Smooth muscle cell of the brain vasculature (primary cell): ENCODE data around the gene SLC11A2.

ENCODE experiments used
- DNase-seq: peaks from one replicate; pipeline ENCODE4 v3.0.0-alpha.2; 2012; ENCODE audit warnings: low read depth, low spot score

Gene SLC11A2

DNA sequence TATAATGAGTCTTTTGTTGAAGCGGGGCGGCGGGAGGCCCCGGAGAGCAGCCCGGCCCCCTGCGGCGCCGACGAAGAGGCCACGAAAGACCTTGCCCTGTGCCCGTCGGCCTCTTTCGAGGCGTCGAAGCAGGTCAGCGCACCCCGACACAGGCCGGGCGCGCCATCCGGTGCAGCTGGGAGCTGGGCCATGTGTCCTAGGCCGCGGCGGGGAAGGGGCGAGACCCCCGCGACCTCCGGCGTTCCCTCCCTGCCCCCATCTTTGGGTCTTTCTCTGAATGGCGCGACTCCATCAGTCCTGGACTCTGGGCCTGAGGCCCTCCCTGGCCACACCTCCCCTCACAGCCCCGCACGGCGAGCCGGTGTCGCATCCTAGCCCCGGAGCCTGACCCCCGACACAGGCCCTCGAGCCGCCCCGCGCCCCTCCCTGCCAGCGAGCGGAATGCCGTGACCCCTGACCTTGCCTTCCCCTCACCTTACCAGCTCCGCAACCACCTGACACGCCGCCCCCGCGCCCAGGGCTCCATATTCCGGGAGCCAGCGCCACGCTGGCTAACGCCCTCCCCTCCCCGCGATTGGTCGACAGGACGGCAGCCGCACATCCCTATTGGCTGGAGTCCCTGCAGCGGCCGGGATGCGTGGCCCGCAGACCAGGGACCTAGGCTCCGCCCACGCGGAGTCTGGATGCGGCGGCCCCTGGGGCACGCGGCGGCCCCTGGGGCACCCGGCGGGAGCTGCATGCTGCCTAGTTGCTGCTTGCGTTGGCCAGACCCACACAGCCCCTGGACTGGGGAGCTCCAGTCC is at the start of gene SLC11A2:
Gene SLC11A2 (minus strand): TSS at position 549 of the 803 bp plus-strand sequence. CDS start 15,656 bp downstream, outside the sequence.
- DNase-seq = peak; percentile 62

DNA sequence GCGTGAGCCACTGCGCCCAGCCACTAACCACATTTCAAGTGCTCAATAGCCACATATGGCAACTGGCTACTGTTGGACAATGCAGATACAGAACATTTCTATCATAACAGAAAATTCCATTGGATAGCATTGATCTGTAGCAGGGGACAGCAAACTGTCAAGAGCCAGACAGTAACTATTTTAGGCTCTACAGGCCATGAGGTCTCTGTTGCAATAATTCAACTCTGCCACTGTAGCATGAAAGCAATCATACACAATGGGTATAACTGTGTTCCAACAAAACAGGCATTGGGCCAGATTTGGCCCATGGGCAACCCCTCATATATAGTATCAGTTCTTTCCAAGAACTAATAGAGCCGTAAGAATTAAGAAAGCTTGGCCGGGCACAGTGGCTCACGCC is 49.2 kb upstream of the SLC11A2 start:
- no peak for DNase-seq

DNA sequence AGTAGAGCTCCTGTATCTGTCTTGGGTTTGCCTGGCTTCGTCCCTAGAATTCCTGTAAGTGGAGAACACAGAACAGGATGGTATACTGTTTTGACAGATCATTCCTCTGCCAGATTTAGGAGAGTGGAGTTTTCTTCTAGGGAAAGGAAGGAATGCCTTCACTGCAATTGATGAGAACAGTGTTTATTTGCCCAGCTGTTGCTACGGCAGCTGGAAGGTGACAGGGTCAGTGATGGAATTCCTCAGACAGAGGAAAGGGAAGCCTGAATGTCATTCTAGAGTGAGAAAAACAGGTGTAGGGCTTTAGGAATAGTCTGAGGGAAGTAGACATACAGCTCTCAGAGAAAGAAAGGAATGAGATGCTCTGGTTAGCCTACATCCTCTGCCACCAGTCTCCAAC is 45.5 kb upstream of the SLC11A2 start:
- no peak for DNase-seq

DNA sequence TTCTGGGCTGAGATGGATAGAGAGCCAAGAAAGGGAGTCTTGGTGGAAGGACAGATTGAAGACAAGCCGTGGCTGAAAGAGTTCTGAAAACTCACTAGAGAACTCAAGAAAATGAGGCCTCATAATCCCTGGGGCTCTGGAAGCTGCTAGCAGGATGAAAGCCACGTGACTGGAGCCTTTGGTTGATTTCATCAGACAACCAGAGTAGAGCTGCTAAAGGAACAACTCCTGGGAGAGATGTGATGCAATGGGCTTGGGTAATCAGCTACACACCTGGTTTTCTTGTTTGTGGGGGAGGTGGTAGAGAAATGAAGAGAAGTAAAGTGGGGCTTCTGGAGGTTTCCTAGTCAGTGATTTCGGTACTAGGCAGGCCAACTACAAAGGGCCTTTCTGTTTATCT is 43.8 kb upstream of the SLC11A2 start:
- no peak for DNase-seq

DNA sequence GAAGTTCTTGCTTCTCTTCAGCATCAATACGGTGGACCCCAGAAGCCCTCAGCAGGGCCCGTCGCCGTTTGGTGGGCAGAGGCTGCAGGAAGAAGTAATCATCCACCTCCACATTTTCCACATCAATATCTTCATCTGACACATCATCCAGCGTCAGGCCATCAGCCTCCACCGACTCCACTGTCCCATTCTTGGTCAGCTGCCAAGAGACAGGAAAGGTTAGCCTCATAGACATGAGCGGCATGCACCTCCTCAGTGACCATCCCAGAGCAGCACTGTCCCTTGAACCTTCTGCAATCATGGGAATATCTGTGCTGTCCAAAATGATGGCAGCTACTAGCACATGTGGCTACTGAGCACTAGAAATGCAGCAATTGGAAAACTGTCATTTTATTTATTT is 41.6 kb upstream of the SLC11A2 start:
- DNase-seq = no peak

DNA sequence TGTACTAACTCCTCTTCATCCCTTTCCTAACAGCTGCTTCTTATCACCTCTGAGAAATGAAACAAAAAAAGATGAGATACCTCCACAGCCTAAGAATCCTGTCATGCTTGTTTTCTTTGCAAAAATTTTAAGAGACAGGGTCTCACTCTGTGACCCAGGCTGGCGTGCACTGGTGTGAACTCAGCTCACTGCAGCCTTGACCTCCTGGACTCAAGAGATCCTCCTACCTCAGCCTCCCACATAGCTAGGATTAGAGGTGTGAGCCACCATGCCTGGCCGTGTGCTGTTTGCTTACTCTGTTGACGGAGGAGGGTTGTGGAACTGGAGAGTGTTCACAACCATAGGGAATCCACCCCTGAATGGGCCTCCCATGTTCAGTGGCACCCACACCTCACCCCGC is 41.0 kb upstream of the SLC11A2 start:
- DNase-seq = no peak

DNA sequence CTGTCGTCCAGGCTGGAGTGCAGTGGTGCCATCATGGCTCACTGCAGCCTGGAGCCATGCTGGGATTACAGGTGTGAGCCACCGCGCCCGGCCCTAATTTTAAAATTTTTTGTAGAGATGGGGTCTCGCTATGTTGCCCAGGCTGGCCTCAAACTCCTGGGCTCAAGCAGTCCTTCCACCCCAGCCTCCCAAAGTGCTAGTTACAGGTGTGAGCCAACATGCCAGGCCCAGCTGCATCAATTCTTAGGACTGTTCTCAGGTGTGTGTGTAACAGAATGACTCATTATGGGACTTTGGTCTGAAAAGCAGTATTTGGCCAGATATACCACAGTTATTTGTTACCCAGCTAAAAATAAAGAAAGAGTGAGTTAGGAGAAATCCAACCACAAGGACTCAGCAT is 39.3 kb upstream of the SLC11A2 start:
- DNase-seq = no peak

DNA sequence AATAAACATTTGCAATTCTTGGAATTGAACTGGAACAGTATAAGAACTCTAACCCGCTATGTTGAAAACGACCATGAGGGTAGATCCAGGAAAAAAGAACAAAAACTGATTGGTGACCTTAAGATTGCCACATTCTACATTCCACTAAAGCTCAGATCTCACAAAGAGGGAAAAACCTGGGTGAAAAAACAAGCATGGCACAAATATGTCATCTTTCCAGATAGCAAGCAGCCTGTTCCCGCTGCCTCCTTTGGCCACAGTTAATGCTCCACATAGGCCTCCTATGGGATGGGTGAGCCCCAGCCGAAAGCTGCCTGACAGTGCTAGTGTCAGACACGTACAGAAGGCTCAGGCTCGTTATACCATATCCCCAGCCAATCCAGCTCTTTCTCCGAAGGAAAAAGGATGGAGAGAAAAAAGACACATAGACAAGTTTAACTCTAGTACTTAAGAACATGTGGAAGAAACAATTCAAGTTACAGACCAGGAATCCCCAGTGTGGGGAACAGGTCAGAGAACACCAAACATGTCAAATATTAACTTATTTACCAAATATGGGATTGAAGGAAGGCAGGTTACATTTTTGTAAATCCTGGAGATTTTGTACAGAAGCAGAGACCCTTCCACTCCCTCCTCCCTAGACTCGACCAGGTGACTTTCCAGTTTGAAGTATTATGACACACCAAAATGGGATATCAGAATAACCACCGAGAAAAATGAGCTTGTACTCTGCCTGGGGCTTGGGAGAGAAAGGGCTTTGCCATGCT is 36.6 kb upstream of the SLC11A2 start:
- no peak for DNase-seq

DNA sequence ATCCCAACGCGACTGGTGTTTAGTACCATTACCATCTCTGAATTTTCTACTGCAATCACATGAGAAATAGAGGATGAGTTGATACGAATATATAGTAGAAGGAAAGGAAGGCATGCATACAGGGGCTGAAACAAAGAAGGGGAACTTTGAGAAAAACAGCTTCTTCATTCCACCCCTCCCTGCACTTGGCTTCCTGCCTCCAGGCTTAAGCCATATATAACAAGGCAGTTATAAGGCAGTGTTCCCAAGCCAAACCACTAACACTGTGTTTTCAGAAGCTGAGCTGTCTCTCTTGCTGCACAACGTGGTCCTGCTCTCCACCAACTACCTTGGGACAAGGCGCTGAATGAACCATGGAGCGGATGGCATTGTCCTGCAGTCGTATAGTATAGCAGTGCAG is 32.9 kb upstream of the SLC11A2 start:
- DNase-seq = no peak

DNA sequence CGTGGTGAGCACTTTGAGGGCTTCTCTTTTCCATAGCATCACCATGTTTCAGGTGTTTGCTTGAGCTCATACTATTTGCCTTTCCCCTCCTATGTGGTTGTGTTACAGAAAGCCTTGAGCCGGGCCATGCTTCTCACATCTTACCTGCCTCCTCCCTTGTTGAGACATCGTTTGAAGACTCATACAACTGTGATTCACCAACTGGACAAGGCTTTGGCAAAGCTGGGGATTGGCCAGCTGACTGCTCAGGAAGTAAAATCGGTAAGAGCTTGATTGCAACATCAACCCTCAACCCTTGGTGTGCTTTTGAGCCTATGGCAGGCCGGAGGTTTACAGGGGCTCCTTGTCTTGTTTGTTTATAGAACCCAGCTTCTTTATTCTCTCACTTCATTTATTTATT is 30.1 kb upstream of the SLC11A2 start:
- DNase-seq = no peak

DNA sequence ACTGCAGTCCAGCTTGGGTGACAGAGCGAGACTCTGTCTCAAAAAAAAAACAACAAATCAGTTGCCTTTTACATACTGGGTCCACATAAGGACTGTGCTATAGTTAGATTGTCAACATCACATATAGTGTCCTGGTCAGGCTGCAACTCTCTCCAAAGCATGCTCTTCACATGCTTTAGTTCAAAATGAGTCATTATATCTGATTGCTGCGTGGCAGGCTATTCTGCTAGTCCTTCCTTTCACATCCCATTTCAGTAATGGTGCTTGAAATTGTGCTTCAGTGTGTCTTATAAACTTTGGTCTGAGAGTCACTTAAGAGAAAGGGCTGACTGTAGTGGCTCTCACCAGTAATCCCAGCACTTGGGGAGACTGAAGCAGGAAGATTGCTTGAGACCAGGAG is 28.9 kb upstream of the SLC11A2 start:
- DNase-seq = no peak

DNA sequence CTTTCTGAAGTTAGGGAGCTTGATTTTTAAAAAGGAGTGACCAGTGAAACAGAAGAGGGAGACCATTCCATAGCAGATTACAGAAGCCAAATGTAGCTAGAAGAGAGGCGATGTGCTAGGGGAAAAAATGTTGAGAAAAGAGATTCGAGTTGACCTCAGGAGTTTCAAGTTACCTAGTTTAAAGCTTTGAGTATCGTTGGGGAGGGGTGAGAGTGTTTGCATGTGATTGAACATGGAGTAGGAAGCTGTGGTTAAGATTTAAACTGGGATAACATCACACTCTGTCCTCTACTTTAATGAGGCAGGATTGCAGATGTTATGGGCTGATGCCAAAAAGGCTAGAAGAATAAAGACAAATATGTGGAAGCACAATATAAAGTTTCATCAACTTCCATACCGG is 25.6 kb upstream of the SLC11A2 start:
- no peak for DNase-seq

DNA sequence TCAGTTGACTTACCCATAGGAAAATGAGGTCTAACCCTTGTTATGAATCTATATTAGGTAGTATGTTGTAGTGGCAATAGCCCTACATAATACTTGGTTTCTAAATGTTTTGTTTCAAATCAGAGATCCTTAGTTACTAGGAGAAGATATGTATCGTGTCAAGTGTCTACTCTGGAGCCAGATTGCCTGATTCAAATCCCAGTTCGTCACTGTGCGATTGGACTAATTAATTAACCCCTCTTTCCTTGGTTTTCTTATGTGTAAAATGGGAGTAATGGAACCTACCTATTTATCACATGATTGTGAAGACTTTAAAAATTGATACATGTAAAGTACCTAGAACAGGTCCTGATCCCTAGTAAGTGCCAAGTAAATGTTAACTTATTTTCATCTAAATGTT is 23.3 kb upstream of the SLC11A2 start:
- no peak for DNase-seq

DNA sequence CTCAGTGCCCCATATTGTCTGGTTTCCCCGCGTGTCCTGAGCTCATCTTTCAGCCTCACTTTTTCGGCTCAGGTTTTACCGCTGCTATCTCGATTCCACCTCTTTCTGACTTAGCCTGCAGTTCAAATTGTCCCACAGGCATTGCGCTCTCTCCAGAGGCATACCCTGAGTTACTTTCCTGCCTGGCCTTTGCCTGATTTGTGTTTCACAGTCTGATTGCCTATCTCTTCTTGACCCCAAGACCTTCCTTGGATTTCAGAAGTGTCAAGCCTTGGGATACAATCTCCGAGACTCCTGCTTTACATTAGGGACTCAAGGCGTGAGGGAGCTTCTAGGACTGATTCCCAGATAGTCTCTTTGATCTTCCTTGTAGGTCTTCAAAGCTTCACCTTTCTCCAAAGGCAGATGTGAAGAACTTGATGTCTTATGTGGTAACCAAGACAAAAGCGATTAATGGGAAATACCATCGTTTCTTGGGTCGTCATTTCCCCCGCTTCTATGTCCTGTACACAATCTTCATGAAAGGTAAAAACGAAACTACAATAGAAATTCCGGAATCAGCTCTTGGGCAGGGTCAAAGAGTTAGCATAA is 22.6 kb upstream of the SLC11A2 start:
- DNase-seq = no peak

DNA sequence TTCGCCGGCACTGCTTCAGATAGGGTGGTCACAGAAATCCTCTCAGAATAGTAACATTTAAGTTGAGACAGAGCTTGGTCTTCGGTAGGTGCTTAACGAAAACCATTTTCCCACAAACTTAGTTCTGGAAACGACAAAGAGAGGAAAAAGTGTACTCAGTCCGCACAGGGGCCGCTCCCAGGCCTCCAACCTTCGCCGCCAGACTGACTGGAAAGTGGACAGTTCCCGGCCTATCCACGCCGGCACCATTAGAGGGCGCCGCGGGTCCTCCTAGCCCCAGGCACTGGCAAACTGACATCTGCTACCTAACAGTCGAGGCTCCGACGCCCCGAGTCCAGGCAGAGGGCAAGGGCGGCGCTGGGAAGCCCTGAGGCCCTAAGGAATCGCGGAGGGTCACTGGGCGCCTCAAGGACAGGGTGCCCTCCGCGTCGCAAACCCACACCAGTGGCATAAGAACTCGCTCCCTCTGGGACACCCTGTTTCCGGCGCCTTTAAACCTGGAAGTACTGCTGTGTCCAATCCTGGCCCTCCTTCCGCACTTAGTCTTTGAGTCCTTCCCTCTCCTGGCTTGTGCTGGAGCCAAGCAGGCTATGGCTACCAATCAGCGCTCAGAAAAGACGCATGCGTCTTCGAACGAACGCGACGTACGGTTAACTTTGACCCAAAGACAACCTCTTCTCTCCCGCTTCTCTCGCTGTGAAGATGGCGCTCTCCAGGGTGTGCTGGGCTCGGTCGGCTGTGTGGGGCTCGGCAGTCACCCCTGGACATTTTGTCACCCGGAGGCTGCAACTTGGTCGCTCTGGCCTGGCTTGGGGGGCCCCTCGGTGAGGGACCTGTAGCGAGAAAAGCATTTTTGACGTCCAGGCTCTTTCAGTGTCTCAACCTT is 21.7 kb upstream of the SLC11A2 start, which contains the start of gene LETMD1:
Gene LETMD1 (plus strand): TSS at position 673 of the 886 bp plus-strand sequence. CDS start 30 bp downstream, at position 703.
- DNase-seq = peak; percentile 95

DNA sequence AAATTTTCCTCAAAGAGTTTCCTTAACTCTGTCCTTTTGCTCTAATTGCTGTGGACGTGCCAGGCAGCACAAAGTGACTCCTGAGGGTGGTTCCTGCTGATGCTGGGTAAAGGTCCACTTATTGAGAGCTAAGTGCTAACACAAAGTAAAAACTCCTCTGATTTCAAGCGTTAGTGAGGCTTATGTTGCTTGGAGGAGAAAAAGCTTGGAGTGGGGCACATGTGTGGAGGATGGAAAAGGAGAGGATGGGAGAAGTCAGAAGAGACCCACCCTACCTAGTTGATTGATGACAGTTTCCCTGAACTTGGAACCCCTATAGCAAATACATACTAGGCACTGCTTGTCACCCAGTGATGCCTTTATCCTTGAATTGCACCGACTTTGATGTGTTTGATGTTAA is 10.1 kb upstream of the SLC11A2 start:
- DNase-seq = no peak

DNA sequence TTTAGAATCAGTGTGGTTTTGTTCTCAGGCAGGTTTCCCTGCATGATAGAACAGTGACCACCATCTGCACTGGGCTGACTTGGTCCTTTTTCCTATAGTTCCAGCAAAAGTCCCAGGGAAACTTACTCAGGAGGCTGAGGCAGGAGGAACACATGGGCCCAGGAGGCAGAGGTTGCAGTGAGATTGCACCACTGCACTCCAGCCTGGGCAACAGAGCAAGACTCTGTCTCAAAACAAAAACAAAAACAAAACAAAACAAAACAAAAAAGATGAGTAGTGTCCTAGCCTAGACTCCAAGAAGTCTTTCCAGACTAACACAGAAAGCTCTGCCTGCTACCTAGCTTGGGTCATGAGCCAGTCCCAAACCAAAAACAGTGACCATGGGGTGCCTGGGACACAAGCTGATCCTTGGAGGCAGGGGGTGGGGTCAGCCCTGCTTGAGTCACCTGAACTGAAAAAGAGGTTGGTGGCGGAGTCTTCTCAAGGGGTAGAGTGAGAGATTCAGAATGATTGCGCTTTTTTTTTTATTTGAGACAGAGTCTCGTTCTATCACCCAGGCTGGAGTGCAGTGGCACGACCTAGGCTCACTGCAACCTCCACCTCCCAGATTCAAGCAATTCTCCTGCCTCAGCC is 7.4 kb upstream of the SLC11A2 start:
- DNase-seq = no peak

DNA sequence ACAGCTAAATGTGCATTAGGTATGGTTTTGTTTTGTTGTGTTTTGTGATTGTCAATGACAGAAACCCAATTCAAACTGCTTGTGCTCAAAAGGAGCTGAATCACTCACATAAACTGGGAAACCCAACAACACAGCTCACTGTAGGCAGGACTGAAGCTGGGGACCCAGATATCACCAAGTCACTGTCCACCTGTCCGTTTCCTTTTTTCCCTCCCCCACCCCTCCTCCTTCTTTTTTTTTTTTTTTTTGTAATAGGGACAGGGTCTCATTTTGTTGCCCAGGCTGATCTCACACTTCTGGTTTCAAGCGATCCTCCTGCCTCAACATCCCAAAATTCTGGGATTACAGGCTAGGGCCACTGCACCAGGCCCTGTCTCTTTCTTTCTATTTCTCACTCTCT is 6.9 kb upstream of the SLC11A2 start:
- DNase-seq = no peak

DNA sequence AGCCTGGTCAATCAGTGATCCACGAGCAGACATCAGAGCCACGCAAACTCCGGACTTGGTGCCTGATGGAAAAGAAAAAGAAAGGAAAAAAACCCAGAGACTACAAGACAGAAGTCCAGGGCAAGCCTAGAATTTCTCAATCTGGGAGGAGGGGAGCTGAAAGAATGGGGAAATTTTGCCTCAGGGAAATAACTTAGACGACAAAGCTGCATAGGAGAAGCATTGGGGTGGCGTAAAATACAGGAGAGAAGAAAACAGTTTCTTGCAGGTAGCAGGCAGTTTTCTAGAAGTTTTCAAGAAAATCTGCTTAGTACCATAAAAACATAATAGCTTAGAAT is 2.6 kb upstream of the SLC11A2 start:
- DNase-seq = no peak

DNA sequence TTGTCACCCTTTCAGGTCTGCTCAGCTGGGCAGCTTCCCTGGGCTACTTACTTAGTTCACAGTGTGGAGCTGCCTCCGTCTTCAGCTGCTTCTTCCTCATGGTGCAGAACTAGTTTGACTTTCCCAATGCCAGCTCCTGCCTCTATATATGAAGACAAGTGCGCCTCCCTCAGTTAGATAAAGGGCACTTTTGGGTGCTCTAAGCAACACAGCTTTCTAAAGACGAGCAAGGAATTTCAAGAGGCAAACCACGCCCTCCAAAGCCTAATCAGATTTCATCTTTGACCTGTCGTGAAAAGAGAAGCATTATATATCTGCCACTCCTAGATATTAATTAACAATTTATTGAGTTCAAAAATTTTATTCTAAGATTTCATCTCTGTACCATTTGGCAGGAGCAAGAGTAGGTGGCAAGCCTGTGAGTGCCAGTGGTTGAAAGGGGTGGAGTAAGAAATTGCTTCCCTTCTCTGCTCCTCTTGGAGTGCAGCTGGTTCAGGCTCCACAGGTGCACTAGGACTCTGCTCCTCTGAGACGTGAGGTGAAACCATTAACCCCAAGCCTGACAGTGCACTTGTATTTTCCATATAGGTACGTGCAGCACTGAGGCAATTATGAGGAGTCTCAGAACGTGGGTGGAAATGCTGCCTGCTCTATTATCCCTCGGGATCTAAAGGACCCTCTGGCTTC is 2.1 kb upstream of the SLC11A2 start:
- DNase-seq = no peak
